Neural progenitor cell (in vitro differentiated cells): Measurements from ENCODE around the gene PSORS1C2. TPM values are rescaled to one million over a fixed set of nuclear protein-coding genes. Genes with fewer than 3 reads are reported as not detected.

Experiments
- DNase-seq: peaks from one replicate; pipeline ENCODE4 v3.0.0-alpha.2; 2016; ENCODE audit warnings: low spot score
- H2AFZ ChIP-seq: fragments of 200-600 bp; sonication (generic); replicated peaks from 2 replicates; pipeline ENCODE4 v1.6.1; 2016; ENCODE audit warnings: antibody characterized with exemption
- H3F3A ChIP-seq: fragments of 200-600 bp; sonication (generic); 2 replicates; pipeline ENCODE4 v1.6.1; 2016; ENCODE audit warnings: antibody characterized with exemption, low read depth
- H3K27ac ChIP-seq: fragments of 200-600 bp; sonication (generic); 2 replicates; pipeline ENCODE4 v1.5.1; 2016; ENCODE audit warnings: mild to moderate bottlenecking
- H3K27me3 ChIP-seq: fragments of 200-600 bp; sonication (generic); 2 replicates; pipeline ENCODE4 v1.6.1; 2016; ENCODE audit warnings: mild to moderate bottlenecking, moderate library complexity
- H3K36me3 ChIP-seq: fragments of 200-600 bp; sonication (generic); 2 replicates; pipeline ENCODE4 v1.5.1; 2016
- H3K4me1 ChIP-seq: fragments of 200-600 bp; sonication (generic); 2 replicates; pipeline ENCODE4 v1.6.1; 2016; ENCODE audit warnings: mixed run types
- H3K4me2 ChIP-seq: fragments of 200-600 bp; sonication (generic); 2 replicates; pipeline ENCODE4 v1.6.1; 2016
- H3K4me3 ChIP-seq: fragments of 200-600 bp; sonication (generic); 2 replicates; pipeline ENCODE4 v1.5.1; 2016
- H3K79me2 ChIP-seq: fragments of 200-600 bp; sonication (generic); 2 replicates; pipeline ENCODE4 v1.6.1; 2016; ENCODE audit warnings: low read depth
- H3K9ac ChIP-seq: fragments of 200-600 bp; sonication (generic); 2 replicates; pipeline ENCODE4 v1.6.1; 2016
- H3K9me3 ChIP-seq: fragments of 200-600 bp; sonication (generic); 2 replicates; pipeline ENCODE4 v1.5.1; 2016; ENCODE audit warnings: low read depth
- H4K20me1 ChIP-seq: fragments of 200-600 bp; sonication (generic); 2 replicates; pipeline ENCODE4 v1.6.1; 2016; ENCODE audit warnings: low read depth
- H3K27ac Mint-ChIP-seq: 3 replicates; pipeline ENCODE4 v1.8.0; 2021; ENCODE audit warnings: mixed read lengths
- H3K27me3 Mint-ChIP-seq: 2 replicates; pipeline ENCODE4 v1.8.0; 2022; ENCODE audit warnings: low read depth, mild to moderate bottlenecking, inconsistent platforms, moderate library complexity, mixed read lengths; ENCODE audit not compliant: insufficient read depth
- H3K36me3 Mint-ChIP-seq: 3 replicates; pipeline ENCODE4 v1.8.0; 2021; ENCODE audit warnings: mixed read lengths
- H3K4me1 Mint-ChIP-seq: 3 replicates; pipeline ENCODE4 v1.8.0; 2021; ENCODE audit warnings: mixed read lengths
- H3K4me3 Mint-ChIP-seq: 3 replicates; pipeline ENCODE4 v1.8.0; 2021; ENCODE audit warnings: mild to moderate bottlenecking, moderate library complexity, mixed read lengths
- H3K9me3 Mint-ChIP-seq: 3 replicates; pipeline ENCODE4 v1.8.0; 2020; ENCODE audit warnings: mixed read lengths
- CTCF ChIP-seq: fragments of 200-600 bp; sonication (generic); IDR thresholded peaks from 2 replicates; pipeline ENCODE4 v1.5.1; 2017; ENCODE audit warnings: antibody characterized with exemption, mild to moderate bottlenecking
- EZH2 ChIP-seq: fragments of 200-600 bp; sonication (generic); IDR thresholded peaks from 2 replicates; pipeline ENCODE4 v1.6.1; 2017; ENCODE audit warnings: antibody characterized with exemption, mild to moderate bottlenecking, moderate library complexity
- EZH2phosphoT487 ChIP-seq: fragments of 200-600 bp; sonication (generic); IDR thresholded peaks from 2 replicates; pipeline ENCODE4 v1.6.1; 2017; ENCODE audit warnings: antibody characterized with exemption
- total RNA-seq: library from RNA; depleted of rRNA; stranded (reverse); fragments of >200 nt; gene quantifications from 2 replicates; pipeline ENCODE4 v1.2.3, GENCODE V29; 2015; ENCODE audit warnings: low replicate concordance

The PSORS1C2 gene
- total RNA-seq, 1 donor from 2014 or later, result not detected

GRCh38 chr6:31094389-31094881 is 44.4 kb downstream of the PSORS1C2 start:
- Mint-ChIP-seq H3K9me3 (no peaks in the 10 kb centered on the region), H3K27ac (peak overlapping the region; percentile 82), H3K27me3 (peaks cover 2% of the 10 kb centered on the region), H3K4me1 (no peaks in the 10 kb centered on the region), H3K36me3 (no peaks in the 10 kb centered on the region), H3K4me3 (peak overlapping the region; percentile 25)
- H3K4me2 ChIP-seq, result no peak overlapping the region
- H3K27me3 ChIP-seq, result no peaks in the 10 kb centered on the region
- no peaks in the 10 kb centered on the region for H3K36me3 ChIP-seq
- no peaks in the 10 kb centered on the region for H3K9me3 ChIP-seq
- H2AFZ ChIP-seq, result peak overlapping the region; percentile 6
- no peak for DNase-seq
- H3F3A ChIP-seq, result no peaks in the 10 kb centered on the region
- H3K4me3 ChIP-seq, result no peak overlapping the region
- H3K27ac ChIP-seq, result no peak overlapping the region
- H3K9ac ChIP-seq, result no peak overlapping the region
- H3K79me2 ChIP-seq, result no peaks in the 10 kb centered on the region
- TF ChIP-seq CTCF, result no peak
- no peaks in the 10 kb centered on the region for H3K4me1 ChIP-seq
- H4K20me1 ChIP-seq, result no peaks in the 10 kb centered on the region

- H3K27ac Mint-ChIP-seq, result no peak overlapping the region
- H3K36me3 ChIP-seq, result no peaks in the 10 kb centered on the region
- no peaks in the 10 kb centered on the region for H3K9me3 ChIP-seq
- no peak overlapping the region for H3K4me3 Mint-ChIP-seq
- no peaks in the 10 kb centered on the region for H3K79me2 ChIP-seq
- DNase-seq, result no peak
- H3K27ac ChIP-seq, result no peak overlapping the region
- H3K4me1 Mint-ChIP-seq, result no peaks in the 10 kb centered on the region
- H3K4me3 ChIP-seq, result no peak overlapping the region
- H3K4me1 ChIP-seq, result no peaks in the 10 kb centered on the region
- H3K9ac ChIP-seq, result no peak overlapping the region
- H3K4me2 ChIP-seq, result no peak overlapping the region
- no peaks in the 10 kb centered on the region for H3K9me3 Mint-ChIP-seq
- H3K27me3 Mint-ChIP-seq, result peaks cover 2% of the 10 kb centered on the region
- TF ChIP-seq EZH2phosphoT487 (no peak), EZH2 (no peak), CTCF (no peak)
- H3K36me3 Mint-ChIP-seq, result no peaks in the 10 kb centered on the region
- no peaks in the 10 kb centered on the region for H3K27me3 ChIP-seq
- H2AFZ ChIP-seq, result no peak overlapping the region
- no peaks in the 10 kb centered on the region for H3F3A ChIP-seq
- H4K20me1 ChIP-seq, result no peaks in the 10 kb centered on the region
These were observed 45.9 kb downstream of the PSORS1C2 start for GRCh38 chr6:31092769-31093505.

GRCh38 chr6:31092238-31092637 is 46.6 kb downstream of the PSORS1C2 start:
- H3K4me1 Mint-ChIP-seq, result peaks cover 5% of the 10 kb centered on the region
- no peak overlapping the region for H3K27ac Mint-ChIP-seq
- no peaks in the 10 kb centered on the region for H3K36me3 Mint-ChIP-seq
- Histone ChIP-seq H3F3A (no peaks in the 10 kb centered on the region), H3K27ac (no peak overlapping the region), H3K9me3 (no peaks in the 10 kb centered on the region), H3K4me2 (no peak overlapping the region), H4K20me1 (no peaks in the 10 kb centered on the region), H3K9ac (no peak overlapping the region), H3K36me3 (no peaks in the 10 kb centered on the region), H2AFZ (no peak overlapping the region), H3K4me3 (no peak overlapping the region), H3K4me1 (no peaks in the 10 kb centered on the region), H3K27me3 (no peaks in the 10 kb centered on the region), H3K79me2 (no peaks in the 10 kb centered on the region)
- peaks cover 2% of the 10 kb centered on the region for H3K27me3 Mint-ChIP-seq
- H3K9me3 Mint-ChIP-seq, result no peaks in the 10 kb centered on the region
- no peak overlapping the region for H3K4me3 Mint-ChIP-seq
- no peak for TF ChIP-seq EZH2phosphoT487
- no peak for TF ChIP-seq EZH2
- DNase-seq, result no peak

- no peak overlapping the region for H2AFZ ChIP-seq
- no peaks in the 10 kb centered on the region for H3K36me3 Mint-ChIP-seq
- peaks cover 2% of the 10 kb centered on the region for H3K27me3 Mint-ChIP-seq
- no peak overlapping the region for H3K27ac ChIP-seq
- no peaks in the 10 kb centered on the region for H3K27me3 ChIP-seq
- no peak for DNase-seq
- H3K9ac ChIP-seq, result no peak overlapping the region
- H3K4me3 Mint-ChIP-seq, result no peak overlapping the region
- no peak overlapping the region for H3K27ac Mint-ChIP-seq
- no peaks in the 10 kb centered on the region for H3F3A ChIP-seq
- H3K79me2 ChIP-seq, result no peaks in the 10 kb centered on the region
- no peaks in the 10 kb centered on the region for H3K9me3 ChIP-seq
- no peak overlapping the region for H3K4me3 ChIP-seq
- no peaks in the 10 kb centered on the region for H3K4me1 ChIP-seq
- no peak for TF ChIP-seq CTCF
- TF ChIP-seq EZH2phosphoT487, result no peak
- no peak for TF ChIP-seq EZH2
- no peaks in the 10 kb centered on the region for H3K36me3 ChIP-seq
- no peak overlapping the region for H3K4me2 ChIP-seq
- H3K9me3 Mint-ChIP-seq, result no peaks in the 10 kb centered on the region
- H4K20me1 ChIP-seq, result no peaks in the 10 kb centered on the region
- H3K4me1 Mint-ChIP-seq, result peaks cover 10% of the 10 kb centered on the region
These were observed 47.2 kb downstream of the PSORS1C2 start for GRCh38 chr6:31091680-31092079.
